Measurements from ENCODE around the gene CTBP2.
"Not testable (repeated sequence)": the region's sequence is repeated elsewhere in the genome, so short reads cannot be mapped to it uniquely, and the experiment has no call there.

Gene CTBP2

GRCh38 chr10:124990671-124991625 lies 169.4 kb downstream of the CTBP2 start:
- DNase-seq = peak; percentile 14

- no peak for DNase-seq
Observed at GRCh38 chr10:124989526-124989925, 170.8 kb downstream of the CTBP2 start.

- not testable (repeated sequence) for DNase-seq
Observed at GRCh38 chr10:124988753-124989152, 171.6 kb downstream of the CTBP2 start.

- DNase-seq = no peak
Observed at GRCh38 chr10:124987788-124988187, 172.6 kb downstream of the CTBP2 start.

- no peak for DNase-seq
Observed at GRCh38 chr10:124985162-124985561, 175.2 kb downstream of the CTBP2 start.

GRCh38 chr10:124984376-124984775 lies 176.0 kb downstream of the CTBP2 start:
- DNase-seq = no peak

- DNase-seq = no peak
Observed at GRCh38 chr10:124983321-124983720, 177.0 kb downstream of the CTBP2 start.

GRCh38 chr10:124978376-124978725 lies 182.0 kb downstream of the CTBP2 start:
- no peak for DNase-seq

- no peak for DNase-seq
Observed at GRCh38 chr10:124977648-124978375, 182.6 kb downstream of the CTBP2 start.

- no peak for DNase-seq
Observed at GRCh38 chr10:124977161-124977560, 183.2 kb downstream of the CTBP2 start.

- no peak for DNase-seq
Observed at GRCh38 chr10:124975977-124976514, 184.3 kb downstream of the CTBP2 start.

GRCh38 chr10:124974131-124974530 lies 186.2 kb downstream of the CTBP2 start:
- DNase-seq = no peak

- DNase-seq = no peak
Observed at GRCh38 chr10:124972637-124973036, 187.7 kb downstream of the CTBP2 start.

GRCh38 chr10:124971276-124971675 lies 189.1 kb downstream of the CTBP2 start:
- DNase-seq = no peak

GRCh38 chr10:124967255-124967654 lies 193.1 kb downstream of the CTBP2 start:
- DNase-seq = no peak

GRCh38 chr10:124966008-124966407 lies 194.4 kb downstream of the CTBP2 start:
- no peak for DNase-seq

GRCh38 chr10:124963866-124964720 lies 196.3 kb downstream of the CTBP2 start:
- no peak for DNase-seq

GRCh38 chr10:124962421-124962820 lies 197.9 kb downstream of the CTBP2 start:
- DNase-seq = no peak

GRCh38 chr10:124961248-124961570 lies 199.2 kb downstream of the CTBP2 start:
- DNase-seq = no peak

GRCh38 chr10:124959564-124959963 lies 200.8 kb downstream of the CTBP2 start:
- DNase-seq = no peak

GRCh38 chr10:124957404-124957947 lies 202.9 kb downstream of the CTBP2 start:
- DNase-seq = no peak

- no peak for DNase-seq
Observed at GRCh38 chr10:124956764-124957163, 203.6 kb downstream of the CTBP2 start.

- no peak for DNase-seq
Observed at GRCh38 chr10:124955868-124956267, 204.5 kb downstream of the CTBP2 start.
